Measurements from ENCODE around the gene RAD51B.

GRCh38 chr14:68610251-68610793 lies 790.7 kb downstream of the RAD51B start:
- TF ChIP-seq CTCF (IDR thresholded peaks at IDR 0.05) (no peak), POLR2A (IDR thresholded peaks at IDR 0.05) (no peak)
